SU-DHL-6 (cell line): ENCODE measurements around the gene PIK3R6.

Source experiments
- H2AFZ ChIP-seq: fragments of 200-600 bp; sonication (generic); 2 replicates; pipeline ENCODE4 v1.6.1; 2014; ENCODE audit warnings: low read depth, mild to moderate bottlenecking, moderate library complexity, mixed read lengths, antibody characterized with exemption, low read length; ENCODE audit not compliant: severe bottlenecking
- H3F3A ChIP-seq: fragments of 200-600 bp; shearing (Covaris generic); 2 replicates; pipeline ENCODE4 v1.6.0; 2016; ENCODE audit warnings: antibody characterized with exemption, mild to moderate bottlenecking; ENCODE audit not compliant: insufficient read depth
- H3K27ac ChIP-seq: fragments of 200-600 bp; sonication (generic); 2 replicates; pipeline ENCODE4 v1.5.1; 2016; ENCODE audit warnings: low read depth, mild to moderate bottlenecking, low read length, moderate library complexity, mixed read lengths
- H3K27me3 ChIP-seq: fragments of 200-600 bp; sonication (generic), shearing (Covaris generic); 2 replicates; pipeline ENCODE4 v1.6.0; 2014; ENCODE audit warnings: mild to moderate bottlenecking, low read length
- H3K36me3 ChIP-seq: fragments of 200-600 bp; sonication (generic); 2 replicates; pipeline ENCODE4 v1.6.1; 2014; ENCODE audit warnings: mild to moderate bottlenecking, low read length, mixed read lengths
- H3K4me2 ChIP-seq: fragments of 300-600, 200-600 bp; shearing (Covaris generic), sonication (generic); 2 replicates; pipeline ENCODE4 v1.6.0; 2014; ENCODE audit warnings: low read length, low read depth, mild to moderate bottlenecking; ENCODE audit not compliant: poor library complexity, severe bottlenecking
- H3K4me3 ChIP-seq: fragments of 200-600 bp; sonication (generic); 2 replicates; pipeline ENCODE4 v1.5.1; 2014; ENCODE audit warnings: antibody characterized with exemption, low read length, mild to moderate bottlenecking, mixed read lengths; ENCODE audit not compliant: insufficient read depth, poor library complexity, severe bottlenecking
- H3K79me2 ChIP-seq: fragments of 200-600 bp; sonication (generic); 2 replicates; pipeline ENCODE4 v1.6.1; 2014; ENCODE audit warnings: mild to moderate bottlenecking, low read length, moderate library complexity; ENCODE audit not compliant: insufficient read depth
- H3K9ac ChIP-seq: fragments of 200-600 bp; sonication (generic); 2 replicates; pipeline ENCODE4 v1.7.0; 2014; ENCODE audit warnings: mild to moderate bottlenecking, low read length
- H3K9me2 ChIP-seq: fragments of 200-600 bp; sonication (generic); replicated peaks from 2 replicates; pipeline ENCODE4 v1.6.1; 2014; ENCODE audit warnings: low read length; ENCODE audit not compliant: insufficient read depth
- H3K9me3 ChIP-seq: fragments of 200-600 bp; sonication (generic); 2 replicates; pipeline ENCODE4 v1.6.1; 2014; ENCODE audit warnings: low read length, mixed read lengths; ENCODE audit not compliant: insufficient read depth
- H4K20me1 ChIP-seq: fragments of 200-600 bp; sonication (generic); 2 replicates; pipeline ENCODE4 v1.6.1; 2014; ENCODE audit warnings: low read depth, mild to moderate bottlenecking, antibody characterized with exemption, low read length, moderate library complexity, mixed read lengths
- EZH2phosphoT487 ChIP-seq: fragments of 200-600 bp; sonication (generic), shearing (Covaris generic); conservative IDR thresholded peaks from 2 replicates; pipeline ENCODE4 v1.6.1; 2018; ENCODE audit warnings: mild to moderate bottlenecking, antibody characterized with exemption, low read length, moderate library complexity, mixed read lengths
- TF ChIP-seq, protein P1 (sequence below): fragments of 200-600 bp; sonication (generic); IDR thresholded peaks from one replicate; pipeline ENCODE4 v1.5.1; 2017; ENCODE audit warnings: antibody characterized with exemption, mild to moderate bottlenecking, low read length, moderate library complexity; ENCODE audit not compliant: insufficient read depth, poor library complexity, severe bottlenecking

The PIK3R6 gene

DNA sequence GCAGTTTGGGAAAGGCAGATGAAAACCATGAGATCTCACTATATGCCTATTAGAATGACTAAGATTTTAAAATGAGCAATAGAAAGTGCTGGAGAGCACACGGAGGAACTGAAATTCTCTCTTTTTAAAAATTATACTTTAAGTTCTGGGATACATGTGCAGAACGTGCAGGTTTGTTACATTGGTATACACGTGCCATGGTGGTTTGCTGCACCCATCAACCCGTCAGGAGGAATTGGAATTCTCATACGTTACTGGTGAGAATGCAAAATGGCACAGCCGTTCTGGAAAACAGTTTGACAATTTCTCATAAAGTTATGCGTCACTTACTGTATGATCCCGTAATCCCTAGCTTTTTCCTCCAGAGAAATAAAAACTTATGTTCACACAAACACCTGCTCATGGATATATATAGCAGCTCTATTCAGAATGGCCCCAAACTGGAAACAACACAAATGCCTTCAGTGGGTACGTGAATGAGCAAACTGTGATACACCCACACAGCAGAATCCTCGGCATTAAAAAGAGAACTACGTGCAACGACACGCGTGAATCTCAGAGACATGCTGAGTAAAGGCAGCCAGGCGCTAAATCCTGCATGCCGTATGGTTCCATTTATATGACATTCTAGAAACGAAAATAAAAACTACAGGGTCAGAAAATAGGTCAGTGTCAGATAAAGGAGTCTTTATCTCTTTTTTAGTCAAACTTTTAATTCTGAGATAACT, 11.8 kb downstream of the PIK3R6 start:
- no peaks in the 10 kb centered on the region for H4K20me1 ChIP-seq
- H3K27me3 ChIP-seq: no peaks in the 10 kb centered on the region
- no peak overlapping the region for H3K4me3 ChIP-seq
- TF ChIP-seq EZH2phosphoT487: no peak
- TF ChIP-seq, protein P1, sequence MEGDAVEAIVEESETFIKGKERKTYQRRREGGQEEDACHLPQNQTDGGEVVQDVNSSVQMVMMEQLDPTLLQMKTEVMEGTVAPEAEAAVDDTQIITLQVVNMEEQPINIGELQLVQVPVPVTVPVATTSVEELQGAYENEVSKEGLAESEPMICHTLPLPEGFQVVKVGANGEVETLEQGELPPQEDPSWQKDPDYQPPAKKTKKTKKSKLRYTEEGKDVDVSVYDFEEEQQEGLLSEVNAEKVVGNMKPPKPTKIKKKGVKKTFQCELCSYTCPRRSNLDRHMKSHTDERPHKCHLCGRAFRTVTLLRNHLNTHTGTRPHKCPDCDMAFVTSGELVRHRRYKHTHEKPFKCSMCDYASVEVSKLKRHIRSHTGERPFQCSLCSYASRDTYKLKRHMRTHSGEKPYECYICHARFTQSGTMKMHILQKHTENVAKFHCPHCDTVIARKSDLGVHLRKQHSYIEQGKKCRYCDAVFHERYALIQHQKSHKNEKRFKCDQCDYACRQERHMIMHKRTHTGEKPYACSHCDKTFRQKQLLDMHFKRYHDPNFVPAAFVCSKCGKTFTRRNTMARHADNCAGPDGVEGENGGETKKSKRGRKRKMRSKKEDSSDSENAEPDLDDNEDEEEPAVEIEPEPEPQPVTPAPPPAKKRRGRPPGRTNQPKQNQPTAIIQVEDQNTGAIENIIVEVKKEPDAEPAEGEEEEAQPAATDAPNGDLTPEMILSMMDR: no peak
- H3K9me3 ChIP-seq: no peaks in the 10 kb centered on the region
- H2AFZ ChIP-seq: no peak overlapping the region
- no peaks in the 10 kb centered on the region for H3K9me2 ChIP-seq
- H3K4me2 ChIP-seq: no peak overlapping the region
- no peaks in the 10 kb centered on the region for H3K36me3 ChIP-seq
- no peaks in the 10 kb centered on the region for H3F3A ChIP-seq
- H3K27ac ChIP-seq: no peak overlapping the region
- H3K9ac ChIP-seq: no peak overlapping the region
- H3K79me2 ChIP-seq: no peaks in the 10 kb centered on the region

DNA sequence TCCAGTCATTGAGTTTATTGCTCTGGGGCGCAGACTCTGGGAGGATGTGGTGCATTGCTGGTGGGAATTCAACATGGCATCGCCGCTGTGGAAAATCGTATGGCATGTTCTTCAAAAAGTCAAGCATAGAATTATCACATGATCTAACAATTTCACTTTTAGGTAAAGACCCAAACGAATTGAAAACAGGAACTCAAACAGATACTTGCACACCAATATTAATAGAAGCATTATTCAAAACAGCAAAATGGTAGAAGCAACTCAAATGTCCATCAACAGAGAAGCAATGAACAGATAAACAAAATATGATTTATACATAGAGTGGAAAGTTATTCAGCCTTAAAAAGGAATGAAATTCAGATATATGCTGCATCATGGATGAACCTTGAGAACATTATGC, 15.9 kb downstream of the PIK3R6 start:
- Histone ChIP-seq H3K27me3 (0 out of 2 replicates have a peak, but pooled peaks cover 3% of the 10 kb centered on the region), H3K4me3 (no peak overlapping the region), H3K9me3 (no peaks in the 10 kb centered on the region), H3K9ac (no peak overlapping the region), H3K27ac (no peak overlapping the region), H3F3A (no peaks in the 10 kb centered on the region), H3K36me3 (no peaks in the 10 kb centered on the region), H2AFZ (no peak overlapping the region), H4K20me1 (no peaks in the 10 kb centered on the region), H3K4me2 (no peak overlapping the region), H3K79me2 (no peaks in the 10 kb centered on the region), H3K9me2 (no peaks in the 10 kb centered on the region)
- TF ChIP-seq, protein P1: no peak
- no peak for TF ChIP-seq EZH2phosphoT487

DNA sequence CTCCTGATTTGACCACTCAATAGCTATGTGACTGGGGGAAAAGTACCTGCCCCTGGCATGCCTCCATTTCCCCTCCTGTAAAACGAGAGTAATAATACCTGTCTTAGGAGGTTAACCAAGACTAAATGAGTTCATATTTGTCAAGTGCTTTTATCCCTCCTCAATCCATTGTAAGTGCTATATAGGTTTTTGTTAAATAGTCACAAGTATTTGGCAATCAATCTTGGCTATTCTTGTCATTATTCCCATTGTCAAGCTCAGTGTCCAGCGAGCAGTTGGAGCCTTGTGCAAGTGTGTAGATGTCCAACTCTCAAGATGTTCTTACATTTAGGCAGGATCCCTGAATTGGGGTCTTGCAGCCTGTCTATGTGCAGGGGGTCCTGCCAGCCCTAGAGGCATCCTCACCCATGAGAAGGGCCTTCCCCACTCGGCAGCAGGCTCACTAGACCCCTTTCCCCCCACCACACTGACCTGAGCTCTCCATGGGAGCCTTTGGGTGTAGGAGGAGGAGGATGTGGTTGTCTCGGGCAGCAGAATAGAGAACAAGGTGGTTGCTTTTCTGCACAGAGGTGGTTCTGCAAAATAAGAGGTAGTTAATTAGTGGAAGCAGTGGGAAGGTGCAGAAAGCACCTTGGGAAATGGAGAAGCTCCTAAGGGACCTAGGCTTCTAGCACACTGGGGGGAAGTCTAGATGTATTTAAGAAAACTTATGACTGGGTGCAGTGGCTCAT, 18.0 kb downstream of the PIK3R6 start:
- H3K9ac ChIP-seq: no peak overlapping the region
- no peaks in the 10 kb centered on the region for H3K36me3 ChIP-seq
- H3K27me3 ChIP-seq: 0 out of 2 replicates have a peak, but pooled peaks cover 4% of the 10 kb centered on the region
- no peaks in the 10 kb centered on the region for H3K9me3 ChIP-seq
- TF ChIP-seq, protein P1: no peak
- TF ChIP-seq EZH2phosphoT487: no peak
- H3K27ac ChIP-seq: no peak overlapping the region
- no peak overlapping the region for H3K4me3 ChIP-seq
- H3K9me2 ChIP-seq: no peaks in the 10 kb centered on the region
- no peaks in the 10 kb centered on the region for H4K20me1 ChIP-seq
- H2AFZ ChIP-seq: no peak overlapping the region
- no peak overlapping the region for H3K4me2 ChIP-seq
- H3F3A ChIP-seq: no peaks in the 10 kb centered on the region
- H3K79me2 ChIP-seq: no peaks in the 10 kb centered on the region
